Islet of Langerhans (tissue), 1 donor: ENCODE results near the gene ZNF107.
"Not testable (repeated sequence)": the region's sequence is repeated elsewhere in the genome, so short reads cannot be mapped to it uniquely, and the experiment has no call there.

Experiments used
- FAIRE-seq: peaks from one replicate; lab custom pipeline; 2011; peaks lifted over from hg19 to GRCh38; lab: Jason Lieb, UNC

Gene ZNF107

GRCh38 chr7:64736575-64736974 lies 70.6 kb downstream of the ZNF107 start:
- no peak for FAIRE-seq

GRCh38 chr7:64738403-64738802 lies 72.5 kb downstream of the ZNF107 start:
- not testable (repeated sequence) for FAIRE-seq

- FAIRE-seq = not testable (repeated sequence)
Observed at GRCh38 chr7:64738953-64739352, 73.0 kb downstream of the ZNF107 start.

- no peak for FAIRE-seq
Observed at GRCh38 chr7:64744680-64745079, 78.7 kb downstream of the ZNF107 start.

- no peak for FAIRE-seq
Observed at GRCh38 chr7:64747802-64748201, 81.9 kb downstream of the ZNF107 start.

GRCh38 chr7:64753032-64753431 lies 87.1 kb downstream of the ZNF107 start:
- FAIRE-seq = no peak

GRCh38 chr7:64755865-64756264 lies 89.9 kb downstream of the ZNF107 start:
- no peak for FAIRE-seq

- FAIRE-seq = no peak
Observed at GRCh38 chr7:64758151-64758550, 92.2 kb downstream of the ZNF107 start.
